IPS DF 6.9 (cell line): ENCODE measurements around the gene LMNTD1.

Experiments used
- DNase-seq: peaks from one replicate; pipeline ENCODE4 v3.0.0-alpha.2; 2013; ENCODE audit warnings: low read depth, low spot score
- H3K27ac ChIP-seq: one replicate; pipeline ENCODE4 v1.5.1; 2013; ENCODE audit warnings: low read length, control low read depth
- H3K27me3 ChIP-seq: 2 replicates; pipeline ENCODE4 v1.6.1; 2013; ENCODE audit warnings: mild to moderate bottlenecking, low read length; ENCODE audit not compliant: control insufficient read depth, insufficient read depth
- H3K36me3 ChIP-seq: 2 replicates; pipeline ENCODE4 v1.6.1; 2013; ENCODE audit warnings: low read length; ENCODE audit not compliant: control insufficient read depth, insufficient read depth
- H3K4me1 ChIP-seq: 2 replicates; pipeline ENCODE4 v1.6.1; 2013; ENCODE audit warnings: low read length; ENCODE audit not compliant: control insufficient read depth, insufficient read depth
- H3K4me3 ChIP-seq: 2 replicates; pipeline ENCODE4 v1.5.1; 2013; ENCODE audit warnings: mild to moderate bottlenecking, low read length
- H3K9me3 ChIP-seq: 2 replicates; pipeline ENCODE4 v1.6.1; 2013; ENCODE audit warnings: low read length, inconsistent platforms; ENCODE audit not compliant: control insufficient read depth, insufficient read depth
- WGBS: extraction: QIAGEN DNeasy Blood & Tissue Kit; methylation state at CpG from one replicate; pipeline ENCODE4 v1.1.7; 2013; ENCODE audit warnings: mixed read lengths, missing lambda C conversion rate; ENCODE audit not compliant: insufficient read length, insufficient coverage; 5-methylcytosine and 5-hydroxymethylcytosine counted together

LMNTD1 gene

DNA sequence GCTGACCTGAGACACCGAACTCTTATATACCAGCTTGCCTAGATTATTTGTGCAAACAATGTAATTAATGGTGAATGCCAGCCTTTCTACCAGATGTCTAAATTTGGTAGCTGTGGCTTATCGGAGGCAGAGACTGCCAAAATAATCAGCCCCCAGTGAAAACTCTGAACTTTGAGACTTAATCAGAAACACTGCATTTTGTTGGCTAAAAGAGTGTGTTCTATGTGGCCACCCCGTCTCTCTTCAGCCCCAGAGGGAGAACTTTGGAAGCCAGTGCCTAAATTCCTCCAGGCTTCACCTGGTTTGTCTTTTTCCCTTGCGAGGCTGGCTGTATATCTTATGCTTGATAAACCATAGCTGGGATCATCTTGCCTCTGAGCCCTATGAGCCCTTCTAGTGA, 90.1 kb downstream of the LMNTD1 start:
- Histone ChIP-seq H3K36me3 (no peaks in the 10 kb centered on the region), H3K27me3 (no peaks in the 10 kb centered on the region), H3K27ac (no peak overlapping the region), H3K4me1 (no peaks in the 10 kb centered on the region), H3K9me3 (no peaks in the 10 kb centered on the region), H3K4me3 (no peak overlapping the region)
- no peak for DNase-seq
- WGBS = no CpG with 5 or more reads among the region's 4 CpGs

DNA sequence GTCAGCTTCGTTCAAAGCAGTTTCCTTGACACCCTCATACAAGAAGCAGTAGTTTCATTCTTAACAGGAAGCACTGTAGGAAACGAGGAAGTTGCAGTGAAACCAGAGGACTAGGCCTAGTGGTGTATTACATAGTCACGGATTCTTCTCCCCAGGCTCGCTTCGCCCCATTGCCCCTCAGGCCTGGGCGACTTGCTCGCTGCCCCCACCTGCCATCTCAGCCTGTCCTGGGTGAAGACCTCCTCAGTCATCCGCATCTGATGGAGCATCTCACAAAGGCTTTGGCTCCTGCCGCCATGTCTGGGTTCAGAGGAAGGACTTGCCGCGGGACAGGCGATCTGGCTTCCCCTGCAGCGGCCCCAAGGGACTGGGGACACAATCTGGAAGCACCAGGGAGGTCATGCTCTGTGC, 93.5 kb downstream of the LMNTD1 start:
- H3K27me3 ChIP-seq = no peaks in the 10 kb centered on the region
- H3K36me3 ChIP-seq = no peaks in the 10 kb centered on the region
- no peak for DNase-seq
- no peaks in the 10 kb centered on the region for H3K4me1 ChIP-seq
- no CpG with 5 or more reads among the region's 13 CpGs for WGBS
- H3K9me3 ChIP-seq = no peaks in the 10 kb centered on the region
- H3K4me3 ChIP-seq = no peak overlapping the region
- H3K27ac ChIP-seq = no peak overlapping the region

- no peak for DNase-seq
- H3K4me1 ChIP-seq = no peaks in the 10 kb centered on the region
- H3K4me3 ChIP-seq = no peak overlapping the region
- H3K27ac ChIP-seq = no peak overlapping the region
- no peaks in the 10 kb centered on the region for H3K27me3 ChIP-seq
- no CpG with 5 or more reads among the region's 6 CpGs for WGBS
- H3K9me3 ChIP-seq = no peaks in the 10 kb centered on the region
- H3K36me3 ChIP-seq = no peaks in the 10 kb centered on the region
These were observed 95.0 kb downstream of the LMNTD1 start for GRCh38 chr12:25458047-25458552.

- Histone ChIP-seq H3K27me3 (no peaks in the 10 kb centered on the region), H3K4me1 (no peaks in the 10 kb centered on the region), H3K4me3 (no peak overlapping the region), H3K36me3 (no peaks in the 10 kb centered on the region), H3K9me3 (no peaks in the 10 kb centered on the region), H3K27ac (no peak overlapping the region)
- DNase-seq = no peak
- no CpG with 5 or more reads among the region's 4 CpGs for WGBS
These were observed 96.6 kb downstream of the LMNTD1 start for GRCh38 chr12:25456474-25456873.

- Histone ChIP-seq H3K27me3 (no peaks in the 10 kb centered on the region), H3K9me3 (no peaks in the 10 kb centered on the region), H3K36me3 (no peaks in the 10 kb centered on the region), H3K27ac (no peak overlapping the region), H3K4me3 (no peak overlapping the region), H3K4me1 (no peaks in the 10 kb centered on the region)
- WGBS = no CpG with 5 or more reads among the region's 2 CpGs
- DNase-seq = no peak
These were observed 97.4 kb downstream of the LMNTD1 start for GRCh38 chr12:25455696-25456095.

DNA sequence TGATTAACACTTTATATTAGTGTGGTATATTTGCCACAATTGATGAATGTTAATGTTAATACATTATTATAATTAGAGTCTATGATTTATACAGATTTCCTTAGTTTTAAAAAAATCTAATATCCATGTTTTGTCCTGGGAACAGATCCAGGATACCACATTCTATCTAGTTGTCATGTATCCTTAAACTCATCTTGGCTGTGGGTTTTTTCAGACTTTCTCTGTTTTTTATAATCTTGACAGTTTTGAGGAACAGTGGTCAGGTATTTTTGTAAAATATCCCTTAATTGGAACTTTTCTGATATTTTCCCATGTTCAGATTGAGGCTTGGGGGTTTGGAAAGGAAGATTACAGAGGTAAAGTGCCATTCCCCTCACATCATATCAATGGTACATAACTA, 104.1 kb downstream of the LMNTD1 start:
- Histone ChIP-seq H3K4me1 (no peaks in the 10 kb centered on the region), H3K9me3 (no peaks in the 10 kb centered on the region), H3K4me3 (no peak overlapping the region), H3K36me3 (no peaks in the 10 kb centered on the region), H3K27ac (no peak overlapping the region), H3K27me3 (no peaks in the 10 kb centered on the region)
- no peak for DNase-seq

DNA sequence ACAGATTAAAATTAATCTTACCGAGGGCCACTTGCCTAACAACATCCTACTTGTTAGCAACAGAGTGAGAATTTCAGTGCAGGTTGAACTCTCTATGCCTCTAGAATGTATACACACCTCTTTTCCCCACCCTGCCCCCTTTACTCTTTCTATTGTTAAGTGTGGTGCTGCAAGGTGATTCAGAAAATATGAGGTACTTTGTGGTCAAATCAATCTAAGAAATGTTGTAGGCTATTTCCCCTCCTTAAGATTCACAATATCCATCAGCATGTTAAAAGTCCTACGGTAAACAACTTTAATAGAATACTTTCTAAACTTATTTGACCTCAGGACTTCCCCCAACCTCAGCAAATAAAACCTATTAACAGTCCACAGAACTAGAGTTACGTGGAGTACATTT, 106.0 kb downstream of the LMNTD1 start:
- Histone ChIP-seq H3K4me1 (no peaks in the 10 kb centered on the region), H3K27ac (no peak overlapping the region), H3K9me3 (no peaks in the 10 kb centered on the region), H3K36me3 (no peaks in the 10 kb centered on the region), H3K27me3 (no peaks in the 10 kb centered on the region), H3K4me3 (no peak overlapping the region)
- DNase-seq = no peak
- no CpG with 5 or more reads among the region's 3 CpGs for WGBS

GRCh38 chr12:25438638-25439037, 114.4 kb downstream of the LMNTD1 start:
- 0 out of 2 replicates have a peak, but pooled peaks cover 1% of the 10 kb centered on the region for H3K4me1 ChIP-seq
- DNase-seq = no peak
- no CpG with 5 or more reads among the region's 1 CpG for WGBS
- no peaks in the 10 kb centered on the region for H3K36me3 ChIP-seq
- H3K4me3 ChIP-seq = no peak overlapping the region
- no peak overlapping the region for H3K27ac ChIP-seq
- no peaks in the 10 kb centered on the region for H3K9me3 ChIP-seq
- no peaks in the 10 kb centered on the region for H3K27me3 ChIP-seq

- no peaks in the 10 kb centered on the region for H3K9me3 ChIP-seq
- H3K4me1 ChIP-seq = 0 out of 2 replicates have a peak, but pooled peaks cover 1% of the 10 kb centered on the region
- H3K27ac ChIP-seq = no peak overlapping the region
- H3K4me3 ChIP-seq = no peak overlapping the region
- no CpG with 5 or more reads among the region's 9 CpGs for WGBS
- peak; percentile 35 for DNase-seq
- no peaks in the 10 kb centered on the region for H3K27me3 ChIP-seq
- no peaks in the 10 kb centered on the region for H3K36me3 ChIP-seq
These were observed 116.7 kb downstream of the LMNTD1 start for GRCh38 chr12:25436206-25437030.

DNA sequence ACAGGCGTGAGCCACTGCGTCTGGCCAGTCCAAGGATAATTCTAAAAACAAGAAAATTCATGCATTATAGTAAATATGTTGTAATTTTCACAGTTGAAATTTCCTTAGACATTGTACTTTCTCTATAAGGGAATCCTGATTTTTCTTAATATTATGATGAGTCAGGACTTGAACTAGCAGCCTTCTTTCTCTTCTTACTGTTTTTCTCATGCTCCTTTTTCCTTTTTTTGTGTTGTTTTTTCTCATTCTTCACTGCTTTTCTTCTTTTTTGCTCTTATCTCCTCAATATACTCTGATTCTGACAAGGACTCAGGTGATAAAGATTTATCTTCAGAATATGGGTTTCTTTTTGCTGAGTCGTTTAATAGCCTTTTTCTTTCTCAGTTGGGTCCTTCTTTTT, 117.7 kb downstream of the LMNTD1 start:
- H3K27me3 ChIP-seq = no peaks in the 10 kb centered on the region
- DNase-seq = no peak
- WGBS = no CpG with 5 or more reads among the region's 3 CpGs
- no peaks in the 10 kb centered on the region for H3K36me3 ChIP-seq
- 0 out of 2 replicates have a peak, but pooled peaks cover 1% of the 10 kb centered on the region for H3K4me1 ChIP-seq
- no peak overlapping the region for H3K4me3 ChIP-seq
- no peaks in the 10 kb centered on the region for H3K9me3 ChIP-seq
- H3K27ac ChIP-seq = no peak overlapping the region

DNA sequence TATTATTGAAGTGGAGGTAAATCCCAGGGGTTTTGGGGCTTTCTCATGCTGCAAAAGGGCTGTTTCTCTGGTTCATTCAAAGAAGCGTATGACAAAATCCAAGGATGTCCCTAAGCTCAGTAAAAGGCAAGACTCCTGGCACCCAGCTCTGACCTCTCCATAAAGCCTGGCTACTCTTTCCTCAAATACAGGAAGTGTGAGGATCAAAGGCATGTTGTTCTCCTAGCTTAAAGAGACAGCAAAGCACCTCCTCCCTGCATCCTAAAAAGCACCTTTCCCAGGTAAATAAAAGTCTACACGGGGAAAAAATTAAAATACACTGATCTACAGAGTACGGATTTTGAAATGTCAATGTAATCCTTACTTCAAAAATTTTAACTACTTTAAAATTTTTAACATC, 118.6 kb downstream of the LMNTD1 start:
- 0 out of 2 replicates have a peak, but pooled peaks cover 1% of the 10 kb centered on the region for H3K4me1 ChIP-seq
- WGBS = no CpG with 5 or more reads among the region's 3 CpGs
- peak; percentile 7 for DNase-seq

More for the DNA sequence above, 118.6 kb downstream of the LMNTD1 start:
- Histone ChIP-seq H3K36me3 (no peaks in the 10 kb centered on the region), H3K27me3 (no peaks in the 10 kb centered on the region), H3K9me3 (no peaks in the 10 kb centered on the region), H3K4me3 (no peak overlapping the region), H3K27ac (no peak overlapping the region)
